Measurements from ENCODE around the gene LRMDA. TPM values are rescaled to one million over a fixed set of nuclear protein-coding genes. Genes with fewer than 3 reads are reported as not detected.
A peak's percentile ranks its signal among the peaks of the same experiment; 100 is the strongest.

LRMDA gene
- total and polyA plus RNA-seq, 2 of the 13 experiments (the other 11 are each of a cell fraction or from before 2014, with no cell fraction given) = 13.4 to 22.0 TPM

- TF ChIP-seq MED8 (CRISPR knock-in tag; IDR thresholded peaks at IDR 0.05; ENCODE audit: insufficient replicate concordance) (peak; percentile 98), MXD3 (CRISPR knock-in tag; IDR thresholded peaks at IDR 0.05) (no peak), ZNF772 (CRISPR knock-in tag; IDR thresholded peaks at IDR 0.05) (peak; percentile 72; the same call in 1 of the 2 replicates), ZNF510 (CRISPR knock-in tag; IDR thresholded peaks at IDR 0.05; ENCODE audit: low read depth) (no peak), IRF2 (CRISPR knock-in tag; IDR thresholded peaks at IDR 0.05) (peak; percentile 86; the same call in 1 of the 2 replicates), KLF12 (CRISPR knock-in tag; IDR thresholded peaks at IDR 0.05; ENCODE audit: borderline replicate concordance) (no peak), ZNF740 (CRISPR knock-in tag; IDR thresholded peaks at IDR 0.05) (peak; percentile 71; the same call in 1 of the 2 replicates), FOXM1 (CRISPR knock-in tag; IDR thresholded peaks at IDR 0.05) (no peak), HMGA1 (CRISPR knock-in tag; conservative IDR thresholded peaks at IDR 0.05) (no peak), SMAD9 (CRISPR knock-in tag; IDR thresholded peaks at IDR 0.05) (no peak), CEBPG (CRISPR knock-in tag; IDR thresholded peaks at IDR 0.05) (peak; percentile 81), KDM2A (CRISPR knock-in tag; IDR thresholded peaks at IDR 0.05; ENCODE audit: borderline replicate concordance, low read depth) (peak; percentile 76), ZNF235 (CRISPR knock-in tag; IDR thresholded peaks at IDR 0.05; ENCODE audit: borderline replicate concordance) (no peak), CREB1 (IDR thresholded peaks at IDR 0.05) (no peak), CREB1 (CRISPR knock-in tag; IDR thresholded peaks at IDR 0.05) (no peak; the same call in 1 of the 2 replicates), ZNF552 (CRISPR knock-in tag; IDR thresholded peaks at IDR 0.05; ENCODE audit: borderline replicate concordance) (0 out of 2 replicates have a peak, but pooled peaks have one; percentile 68), ZNF431 (CRISPR knock-in tag; IDR thresholded peaks at IDR 0.05; ENCODE audit: borderline replicate concordance, low read depth) (peak; percentile 93), RNF219 (CRISPR knock-in tag; IDR thresholded peaks at IDR 0.05) (no peak), ZFP62 (CRISPR knock-in tag; IDR thresholded peaks at IDR 0.05) (no peak), ZNF83 (CRISPR knock-in tag; IDR thresholded peaks at IDR 0.05; ENCODE audit: borderline replicate concordance) (peak; percentile 89; the same call in 1 of the 2 replicates), HMG20B (CRISPR knock-in tag; conservative IDR thresholded peaks at IDR 0.05) (peak; percentile 61; the same call in 1 of the 2 replicates), KLF9 (CRISPR knock-in tag; IDR thresholded peaks at IDR 0.05; ENCODE audit: low read depth) (no peak), ATF2 (CRISPR knock-in tag; IDR thresholded peaks at IDR 0.05) (peak; percentile 78)
Measured at GRCh38 chr10:76024460-76025123, 593.2 kb downstream of the LRMDA start (continued).

Measured in HepG2 (cell line).